GM23338 (cell line): ENCODE measurements around the gene ID3. TPM values are rescaled to one million over a fixed set of nuclear protein-coding genes. Genes with fewer than 3 reads are reported as not detected.

ENCODE experiments used
- ATAC-seq: fragments of 200-7000 bp; cut with Tn5 transposase; 3 replicates; pipeline ENCODE4 v1.9.1; 2020
- DNase-seq: peaks from one replicate; pipeline ENCODE4 v3.0.0-alpha.2; 2015; ENCODE audit warnings: low spot score
- H2AFZ ChIP-seq: fragments of 200-600 bp; sonication (generic); 2 replicates; pipeline ENCODE4 v1.8.0; 2016; ENCODE audit warnings: antibody characterized with exemption, mild to moderate bottlenecking, moderate library complexity
- H3F3A ChIP-seq: fragments of 200-600 bp; sonication (generic); replicated peaks from 2 replicates; pipeline ENCODE4 v1.8.0; 2017; ENCODE audit warnings: antibody characterized with exemption, mixed run types, low read depth
- H3K27ac ChIP-seq: fragments of 200-600 bp; sonication (generic); 2 replicates; pipeline ENCODE4 v1.6.1; 2016; ENCODE audit warnings: low read depth
- H3K27me3 ChIP-seq: fragments of 200-600 bp; sonication (generic); 2 replicates; pipeline ENCODE4 v1.8.0; 2016; ENCODE audit warnings: mild to moderate bottlenecking, mixed run types, moderate library complexity; ENCODE audit not compliant: insufficient read depth
- H3K36me3 ChIP-seq: fragments of 200-600 bp; sonication (generic); 2 replicates; pipeline ENCODE4 v1.8.0; 2016; ENCODE audit warnings: mild to moderate bottlenecking; ENCODE audit not compliant: insufficient read depth
- H3K4me1 ChIP-seq: fragments of 200-600 bp; sonication (generic); 2 replicates; pipeline ENCODE4 v1.8.0; 2016; ENCODE audit warnings: mild to moderate bottlenecking, moderate library complexity; ENCODE audit not compliant: insufficient read depth
- H3K4me2 ChIP-seq: fragments of 200-600 bp; sonication (generic); 2 replicates; pipeline ENCODE4 v1.7.1; 2017; ENCODE audit warnings: mixed run types
- H3K4me3 ChIP-seq: fragments of 200-600 bp; sonication (generic); 2 replicates; pipeline ENCODE4 v1.6.1; 2016; ENCODE audit warnings: mixed run types
- H3K79me2 ChIP-seq: fragments of 200-600 bp; sonication (generic); replicated peaks from 2 replicates; pipeline ENCODE4 v1.8.0; 2017; ENCODE audit warnings: mild to moderate bottlenecking; ENCODE audit not compliant: insufficient read depth
- H3K9me2 ChIP-seq: fragments of 200-600 bp; sonication (generic); 2 replicates; pipeline ENCODE4 v1.8.0; 2017; ENCODE audit not compliant: insufficient read depth
- H4K20me1 ChIP-seq: fragments of 200-600 bp; sonication (generic); replicated peaks from 2 replicates; pipeline ENCODE4 v1.8.0; 2017; ENCODE audit warnings: mild to moderate bottlenecking; ENCODE audit not compliant: insufficient read depth
- H3K27ac Mint-ChIP-seq: 2 replicates; pipeline ENCODE4 v1.8.0; 2020; ENCODE audit warnings: inconsistent platforms, mild to moderate bottlenecking, moderate library complexity, mixed read lengths
- H3K27me3 Mint-ChIP-seq: 3 replicates; pipeline ENCODE4 v1.8.0; 2022; ENCODE audit warnings: low read depth, mild to moderate bottlenecking, moderate library complexity, mixed read lengths, inconsistent platforms; ENCODE audit not compliant: insufficient read depth, poor library complexity
- H3K36me3 Mint-ChIP-seq: 3 replicates; pipeline ENCODE4 v1.8.0; 2021; ENCODE audit warnings: low read depth, mild to moderate bottlenecking, inconsistent platforms, moderate library complexity, mixed read lengths
- H3K4me1 Mint-ChIP-seq: 3 replicates; pipeline ENCODE4 v1.8.0; 2020; ENCODE audit warnings: mild to moderate bottlenecking, inconsistent platforms, mixed read lengths
- H3K4me3 Mint-ChIP-seq: 3 replicates; pipeline ENCODE4 v1.8.0; 2021; ENCODE audit warnings: moderate library complexity, mild to moderate bottlenecking, inconsistent platforms, mixed read lengths
- H3K9me3 Mint-ChIP-seq: 3 replicates; pipeline ENCODE4 v1.8.0; 2020; ENCODE audit warnings: moderate library complexity, mild to moderate bottlenecking, inconsistent platforms, mixed read lengths
- CREB1 ChIP-seq: fragments of 250-450 bp; sonication (Bioruptor Pico); IDR thresholded peaks from 2 replicates; pipeline ENCODE4 v1.5.0; 2020; ENCODE audit warnings: low read depth, mild to moderate bottlenecking, moderate library complexity
- EZH2 ChIP-seq: fragments of 200-600 bp; sonication (generic); IDR thresholded peaks from one replicate; pipeline ENCODE4 v1.8.0; 2017; ENCODE audit warnings: antibody characterized with exemption, mild to moderate bottlenecking, low read depth; ENCODE audit not compliant: unreplicated experiment
- NANOG ChIP-seq: IDR thresholded peaks from 2 replicates; pipeline ENCODE4 v1.6.1; 2016; ENCODE audit warnings: antibody characterized with exemption, borderline replicate concordance
- POLR2AphosphoS5 ChIP-seq: IDR thresholded peaks from 2 replicates; pipeline ENCODE4 v1.6.1; 2016; ENCODE audit warnings: antibody characterized with exemption, low read depth
- STAT1 ChIP-seq: IDR thresholded peaks from one replicate; pipeline ENCODE4 v1.6.1; 2016; ENCODE audit warnings: antibody characterized with exemption; ENCODE audit not compliant: unreplicated experiment
- ZNF114 ChIP-seq: fragments of 250-450 bp; sonication (Bioruptor Pico); IDR thresholded peaks from 2 replicates; pipeline ENCODE4 v1.5.0; 2020; ENCODE audit warnings: mild to moderate bottlenecking, moderate library complexity
- polyA plus RNA-seq: library from polyadenylated mRNA; unstranded; fragments of >200 nt; fragmentation: Nextera tagmentation; extraction: Ambion mirVana; gene quantifications from 2 replicates; pipeline ENCODE4 v1.2.1, GENCODE V29; 2016
- total RNA-seq: library from RNA; depleted of rRNA; stranded (reverse); fragments of >200 nt; shearing (Covaris generic); gene quantifications from 2 replicates; pipeline ENCODE4 v1.2.3, GENCODE V29; 2014
- TF ChIP-seq, protein P1 (sequence below): IDR thresholded peaks from one replicate; pipeline ENCODE4 v1.6.1; 2018; ENCODE audit warnings: antibody characterized with exemption; ENCODE audit not compliant: unreplicated experiment
- TF ChIP-seq, protein P2 (sequence below): IDR thresholded peaks from 2 replicates; pipeline ENCODE4 v1.6.1; 2016; ENCODE audit warnings: antibody characterized with exemption

ID3 gene
- total and polyA plus RNA-seq, 2 experiments from 2014 or later = 164 to 345 TPM

GRCh38 chr1:23556635-23557470 is 2.4 kb downstream of the ID3 start:
- peak; percentile 37 for DNase-seq
- H3K4me1 Mint-ChIP-seq = peaks cover 72% of the 10 kb centered on the region
- H3K9me3 Mint-ChIP-seq = no peaks in the 10 kb centered on the region; the same call in 2 of the 3 replicates
- H3K27me3 Mint-ChIP-seq = peaks cover 34% of the 10 kb centered on the region
- peaks cover 19% of the 10 kb centered on the region for H3K79me2 ChIP-seq
- H3K4me1 ChIP-seq = peaks cover 50% of the 10 kb centered on the region
- peak overlapping the region; percentile 97 for H3K27ac Mint-ChIP-seq
- H2AFZ ChIP-seq = no peak overlapping the region
- no peak for TF ChIP-seq ZNF114 (CRISPR knock-in tag)
- TF ChIP-seq EZH2 = no peak
- TF ChIP-seq STAT1 = no peak
- peak; percentile 56; the same call in 1 of the 2 replicates for TF ChIP-seq POLR2AphosphoS5
- ATAC-seq = peak; percentile 0; the same call in 1 of the 3 replicates
- H3K9me2 ChIP-seq = no peaks in the 10 kb centered on the region
- peaks cover 52% of the 10 kb centered on the region for H3K27me3 ChIP-seq
- H3K4me3 ChIP-seq = peak overlapping the region; percentile 87
- H3K4me3 Mint-ChIP-seq = peak overlapping the region; percentile 86
- peak overlapping the region; percentile 93 for H3K4me2 ChIP-seq
- peak overlapping the region; percentile 87 for H3K27ac ChIP-seq
- H3F3A ChIP-seq = peaks cover 31% of the 10 kb centered on the region
- H3K36me3 ChIP-seq = peaks cover 4% of the 10 kb centered on the region; the same call in 1 of the 2 replicates
- peaks cover 5% of the 10 kb centered on the region for H4K20me1 ChIP-seq
- H3K36me3 Mint-ChIP-seq = peaks cover 25% of the 10 kb centered on the region

DNA sequence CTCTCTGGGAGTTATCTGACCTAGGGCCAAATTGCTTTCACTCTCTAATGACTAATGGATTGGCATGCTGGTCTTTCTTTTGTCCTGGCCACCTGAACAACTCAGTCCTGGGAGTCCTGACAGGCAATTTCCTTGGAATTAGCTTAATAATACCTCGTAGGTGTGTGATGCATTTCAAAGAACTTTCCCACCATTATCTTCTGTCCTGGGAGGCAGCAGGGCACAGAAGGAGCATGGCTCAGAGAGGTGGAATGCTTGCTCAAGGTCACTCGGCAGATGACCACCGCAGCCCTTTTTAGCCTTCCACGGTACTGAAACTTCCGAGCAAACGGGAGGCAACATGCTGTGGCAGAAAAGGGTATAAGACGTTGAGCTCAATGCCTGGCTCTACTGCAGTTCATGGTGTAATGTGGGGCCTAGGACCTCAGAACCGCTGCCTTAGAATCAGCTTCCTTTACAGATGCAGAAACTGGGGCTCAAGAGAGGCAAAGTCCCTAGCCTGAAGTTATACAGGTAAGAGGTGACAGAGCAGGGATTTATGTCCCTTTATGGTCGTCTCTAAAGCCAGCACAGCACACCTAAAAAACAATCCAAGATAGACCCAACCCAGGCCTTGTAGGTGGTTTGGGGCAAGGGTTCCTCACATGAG is 3.2 kb downstream of the ID3 start:
- Histone ChIP-seq H3K4me3 (peak overlapping the region; percentile 87), H3K36me3 (peaks cover 4% of the 10 kb centered on the region; the same call in 1 of the 2 replicates), H2AFZ (no peak overlapping the region), H3F3A (peaks cover 31% of the 10 kb centered on the region), H3K27ac (peak overlapping the region; percentile 94), H3K4me1 (peaks cover 43% of the 10 kb centered on the region), H4K20me1 (peaks cover 5% of the 10 kb centered on the region), H3K79me2 (peaks cover 19% of the 10 kb centered on the region), H3K4me2 (peak overlapping the region; percentile 93), H3K27me3 (peaks cover 45% of the 10 kb centered on the region), H3K9me2 (no peaks in the 10 kb centered on the region)
- Mint-ChIP-seq H3K9me3 (no peaks in the 10 kb centered on the region; the same call in 2 of the 3 replicates), H3K36me3 (peaks cover 25% of the 10 kb centered on the region), H3K27me3 (peaks cover 39% of the 10 kb centered on the region), H3K27ac (peak overlapping the region; percentile 97), H3K4me1 (peaks cover 74% of the 10 kb centered on the region), H3K4me3 (peak overlapping the region; percentile 86)
- peak; percentile 97 for DNase-seq
- peak; percentile 33 for ATAC-seq
- TF ChIP-seq, protein P1, sequence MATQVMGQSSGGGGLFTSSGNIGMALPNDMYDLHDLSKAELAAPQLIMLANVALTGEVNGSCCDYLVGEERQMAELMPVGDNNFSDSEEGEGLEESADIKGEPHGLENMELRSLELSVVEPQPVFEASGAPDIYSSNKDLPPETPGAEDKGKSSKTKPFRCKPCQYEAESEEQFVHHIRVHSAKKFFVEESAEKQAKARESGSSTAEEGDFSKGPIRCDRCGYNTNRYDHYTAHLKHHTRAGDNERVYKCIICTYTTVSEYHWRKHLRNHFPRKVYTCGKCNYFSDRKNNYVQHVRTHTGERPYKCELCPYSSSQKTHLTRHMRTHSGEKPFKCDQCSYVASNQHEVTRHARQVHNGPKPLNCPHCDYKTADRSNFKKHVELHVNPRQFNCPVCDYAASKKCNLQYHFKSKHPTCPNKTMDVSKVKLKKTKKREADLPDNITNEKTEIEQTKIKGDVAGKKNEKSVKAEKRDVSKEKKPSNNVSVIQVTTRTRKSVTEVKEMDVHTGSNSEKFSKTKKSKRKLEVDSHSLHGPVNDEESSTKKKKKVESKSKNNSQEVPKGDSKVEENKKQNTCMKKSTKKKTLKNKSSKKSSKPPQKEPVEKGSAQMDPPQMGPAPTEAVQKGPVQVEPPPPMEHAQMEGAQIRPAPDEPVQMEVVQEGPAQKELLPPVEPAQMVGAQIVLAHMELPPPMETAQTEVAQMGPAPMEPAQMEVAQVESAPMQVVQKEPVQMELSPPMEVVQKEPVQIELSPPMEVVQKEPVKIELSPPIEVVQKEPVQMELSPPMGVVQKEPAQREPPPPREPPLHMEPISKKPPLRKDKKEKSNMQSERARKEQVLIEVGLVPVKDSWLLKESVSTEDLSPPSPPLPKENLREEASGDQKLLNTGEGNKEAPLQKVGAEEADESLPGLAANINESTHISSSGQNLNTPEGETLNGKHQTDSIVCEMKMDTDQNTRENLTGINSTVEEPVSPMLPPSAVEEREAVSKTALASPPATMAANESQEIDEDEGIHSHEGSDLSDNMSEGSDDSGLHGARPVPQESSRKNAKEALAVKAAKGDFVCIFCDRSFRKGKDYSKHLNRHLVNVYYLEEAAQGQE = peak; percentile 42
- peak; percentile 52; the same call in 1 of the 2 replicates for TF ChIP-seq POLR2AphosphoS5
- TF ChIP-seq CREB1 = no peak; the same call in 1 of the 2 replicates
- peak; percentile 97 for TF ChIP-seq NANOG
- TF ChIP-seq, protein P2, sequence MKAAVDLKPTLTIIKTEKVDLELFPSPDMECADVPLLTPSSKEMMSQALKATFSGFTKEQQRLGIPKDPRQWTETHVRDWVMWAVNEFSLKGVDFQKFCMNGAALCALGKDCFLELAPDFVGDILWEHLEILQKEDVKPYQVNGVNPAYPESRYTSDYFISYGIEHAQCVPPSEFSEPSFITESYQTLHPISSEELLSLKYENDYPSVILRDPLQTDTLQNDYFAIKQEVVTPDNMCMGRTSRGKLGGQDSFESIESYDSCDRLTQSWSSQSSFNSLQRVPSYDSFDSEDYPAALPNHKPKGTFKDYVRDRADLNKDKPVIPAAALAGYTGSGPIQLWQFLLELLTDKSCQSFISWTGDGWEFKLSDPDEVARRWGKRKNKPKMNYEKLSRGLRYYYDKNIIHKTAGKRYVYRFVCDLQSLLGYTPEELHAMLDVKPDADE = peak; percentile 42; the same call in 1 of the 2 replicates
